ENCODE results near the gene PARD3B. TPM values are rescaled to one million over a fixed set of nuclear protein-coding genes. Genes with fewer than 3 reads are reported as not detected.

Gene PARD3B
- total RNA-seq, 1 experiment from 2014 or later: 7.6 TPM

GRCh38 chr2:204667990-204668389, 122.7 kb downstream of the PARD3B start:
- CTCF ChIA-PET: no interaction called here
- Histone ChIP-seq H3K27me3 (ENCODE audit: insufficient read depth, low read depth) (no peaks in the 10 kb centered on the region), H3K4me3 (no peak overlapping the region), H3K79me2 (ENCODE audit: low read depth) (no peaks in the 10 kb centered on the region), H3K27ac (no peak overlapping the region), H2AFZ (no peak overlapping the region), H3K9me2 (ENCODE audit: insufficient read depth) (no peaks in the 10 kb centered on the region), H3K4me2 (no peak overlapping the region), H3K9me3 (ENCODE audit: insufficient read depth, low read depth) (no peaks in the 10 kb centered on the region), H4K20me1 (ENCODE audit: insufficient read depth) (no peaks in the 10 kb centered on the region), H3F3A (ENCODE audit: insufficient read depth, low read depth) (peaks cover 19% of the 10 kb centered on the region; the same call in 1 of the 2 replicates), H3K4me1 (replicated peaks; ENCODE audit: insufficient read depth) (peaks cover 26% of the 10 kb centered on the region), H3K36me3 (ENCODE audit: low read depth) (no peaks in the 10 kb centered on the region)
- BruUV-seq (replicated peaks): no TSS peak
- no peak for DNase-seq
- POLR2A ChIA-PET (ENCODE audit: unreplicated experiment): no interaction called here
- TF ChIP-seq CTCF (conservative IDR thresholded peaks at IDR 0.05): no peak
- no peak for TF ChIP-seq EZH2 (IDR thresholded peaks at IDR 0.05; ENCODE audit: low read depth)
- intact Hi-C loops (cut with micrococcal nuclease; ENCODE audit: unreplicated experiment): loop anchor here (5.0 kb wide), 1 partner anchor 121 kb away; the partner anchor contains the start of gene PARD3B

- ChIA-PET POLR2A (ENCODE audit: unreplicated experiment) (no interaction called here), CTCF (no interaction called here)
- BruUV-seq (replicated peaks): no TSS peak
- Histone ChIP-seq H3K27ac (no peak overlapping the region), H3K36me3 (ENCODE audit: low read depth) (no peaks in the 10 kb centered on the region), H3K9me2 (ENCODE audit: insufficient read depth) (no peaks in the 10 kb centered on the region), H3K9me3 (ENCODE audit: insufficient read depth, low read depth) (no peaks in the 10 kb centered on the region), H3K27me3 (ENCODE audit: insufficient read depth, low read depth) (no peaks in the 10 kb centered on the region), H3F3A (ENCODE audit: insufficient read depth, low read depth) (peaks cover 13% of the 10 kb centered on the region; the same call in 1 of the 2 replicates), H2AFZ (no peak overlapping the region), H3K4me1 (replicated peaks; ENCODE audit: insufficient read depth) (peaks cover 19% of the 10 kb centered on the region), H3K4me2 (no peak overlapping the region), H4K20me1 (ENCODE audit: insufficient read depth) (no peaks in the 10 kb centered on the region), H3K4me3 (no peak overlapping the region), H3K79me2 (ENCODE audit: low read depth) (no peaks in the 10 kb centered on the region)
- intact Hi-C loops (cut with micrococcal nuclease; ENCODE audit: unreplicated experiment): loop anchor here (5.0 kb wide), 1 partner anchor 122 kb away; the partner anchor contains the start of gene PARD3B
- TF ChIP-seq CTCF (conservative IDR thresholded peaks at IDR 0.05) (no peak), EZH2 (IDR thresholded peaks at IDR 0.05; ENCODE audit: low read depth) (no peak)
- DNase-seq: no peak
Measured at GRCh38 chr2:204669382-204669781, 124.1 kb downstream of the PARD3B start.

GRCh38 chr2:204670124-204670523, 124.8 kb downstream of the PARD3B start:
- peaks cover 11% of the 10 kb centered on the region for H3K4me1 ChIP-seq (replicated peaks; ENCODE audit: insufficient read depth)
- intact Hi-C loops (cut with micrococcal nuclease; ENCODE audit: unreplicated experiment): no loop called here
- H3K36me3 ChIP-seq (ENCODE audit: low read depth): no peaks in the 10 kb centered on the region
- no peak overlapping the region for H3K4me3 ChIP-seq
- no peak for DNase-seq
- no peaks in the 10 kb centered on the region for H3K9me3 ChIP-seq (ENCODE audit: insufficient read depth, low read depth)
- POLR2A ChIA-PET (ENCODE audit: unreplicated experiment): no interaction called here
- H3K79me2 ChIP-seq (ENCODE audit: low read depth): no peaks in the 10 kb centered on the region
- no peak for TF ChIP-seq EZH2 (IDR thresholded peaks at IDR 0.05; ENCODE audit: low read depth)
- TF ChIP-seq CTCF (conservative IDR thresholded peaks at IDR 0.05): no peak
- peaks cover 5% of the 10 kb centered on the region; the same call in 1 of the 2 replicates for H3F3A ChIP-seq (ENCODE audit: insufficient read depth, low read depth)
- no peaks in the 10 kb centered on the region for H4K20me1 ChIP-seq (ENCODE audit: insufficient read depth)
- H3K27me3 ChIP-seq (ENCODE audit: insufficient read depth, low read depth): no peaks in the 10 kb centered on the region
- no peaks in the 10 kb centered on the region for H3K9me2 ChIP-seq (ENCODE audit: insufficient read depth)
- BruUV-seq (replicated peaks): no TSS peak
- CTCF ChIA-PET: interaction anchor here (0.7 kb wide), 1 partner anchor 256 kb away, joined by 4 read pairs; no protein-coding TSS in a partner anchor
- H3K4me2 ChIP-seq: no peak overlapping the region
- no peak overlapping the region for H2AFZ ChIP-seq
- H3K27ac ChIP-seq: no peak overlapping the region

Data from PC-9 (cell line).